Measurements from ENCODE around the gene RUBCNL. TPM values are rescaled to one million over a fixed set of nuclear protein-coding genes. Genes with fewer than 3 reads are reported as not detected.

RUBCNL gene
- total and polyA plus RNA-seq, 2 of the 8 experiments (the other 6 are each of a cell fraction or from before 2014, with no cell fraction given) = 2.6 to 4.9 TPM

- TF ChIP-seq CHD7 (IDR thresholded peaks at IDR 0.05; ENCODE audit: insufficient replicate concordance, low read length) (no peak), CEBPB (IDR thresholded peaks at IDR 0.05; ENCODE audit: low read depth, low read length) (no peak), SIRT6 (IDR thresholded peaks at IDR 0.05; ENCODE audit: low read length) (no peak), MAX (IDR thresholded peaks at IDR 0.05) (no peak), JUN (IDR thresholded peaks at IDR 0.05; ENCODE audit: low read depth, low read length) (no peak), BACH1 (IDR thresholded peaks at IDR 0.05; ENCODE audit: low read length) (no peak), NRF1 (IDR thresholded peaks at IDR 0.05; ENCODE audit: low read depth, low read length) (no peak)
These were observed 91.4 kb downstream of the RUBCNL start (continued) for GRCh38 chr13:46295491-46296114.

All from H1 (cell line).